ENCODE measurements around the gene TSPEAR.
"Not testable (repeated sequence)": the region's sequence is repeated elsewhere in the genome, so short reads cannot be mapped to it uniquely, and the experiment has no call there.

Gene TSPEAR

GRCh38 chr21:44580231-44580821, 131.0 kb downstream of the TSPEAR start, which contains the start of gene KRTAP10-5:
Gene KRTAP10-5, minus strand, starts transcription at chr21:44580604. Its CDS starts 26 bp downstream, at chr21:44580578.
- DNase-seq: not testable (repeated sequence)

GRCh38 chr21:44579833-44580144, 131.6 kb downstream of the TSPEAR start:
- no peak for DNase-seq

DNA sequence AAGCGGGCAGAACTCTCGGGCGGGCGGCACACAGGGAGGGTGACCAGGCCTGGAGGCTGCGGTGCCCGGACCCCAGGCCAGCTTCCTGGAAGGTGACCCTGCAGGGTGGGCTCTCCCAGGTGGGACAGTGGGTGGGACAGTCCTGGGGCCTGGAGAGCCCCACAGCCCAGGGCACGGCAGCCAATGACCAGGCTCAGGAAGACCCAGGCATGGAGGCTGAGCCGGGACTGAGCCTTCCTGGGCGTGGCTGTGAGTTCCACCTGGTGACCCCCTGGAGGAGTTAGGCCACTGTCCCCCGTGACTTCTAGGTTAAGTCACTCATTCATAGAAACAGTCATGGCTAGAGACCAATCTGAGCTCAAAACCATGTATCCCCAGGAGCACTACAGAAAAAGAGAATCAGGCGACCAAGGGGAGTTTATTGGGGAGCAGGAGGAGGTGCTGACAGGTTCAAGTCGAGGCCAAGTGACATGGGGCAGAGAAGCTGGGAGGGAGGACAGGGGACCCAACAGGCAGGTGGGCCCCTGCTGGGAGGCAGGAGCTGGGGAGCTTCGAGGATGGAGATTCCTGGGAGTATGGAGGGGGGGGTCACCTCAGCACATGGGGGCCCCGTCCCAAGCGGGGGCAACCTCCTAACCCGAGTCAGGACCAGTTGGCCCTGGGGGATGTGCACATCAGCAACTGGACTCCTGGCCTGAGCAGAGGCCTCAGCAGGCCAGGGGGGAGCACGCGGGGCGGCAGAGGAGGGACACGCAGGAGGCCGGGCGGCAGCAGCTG, 132.1 kb downstream of the TSPEAR start:
- DNase-seq: no peak

DNA sequence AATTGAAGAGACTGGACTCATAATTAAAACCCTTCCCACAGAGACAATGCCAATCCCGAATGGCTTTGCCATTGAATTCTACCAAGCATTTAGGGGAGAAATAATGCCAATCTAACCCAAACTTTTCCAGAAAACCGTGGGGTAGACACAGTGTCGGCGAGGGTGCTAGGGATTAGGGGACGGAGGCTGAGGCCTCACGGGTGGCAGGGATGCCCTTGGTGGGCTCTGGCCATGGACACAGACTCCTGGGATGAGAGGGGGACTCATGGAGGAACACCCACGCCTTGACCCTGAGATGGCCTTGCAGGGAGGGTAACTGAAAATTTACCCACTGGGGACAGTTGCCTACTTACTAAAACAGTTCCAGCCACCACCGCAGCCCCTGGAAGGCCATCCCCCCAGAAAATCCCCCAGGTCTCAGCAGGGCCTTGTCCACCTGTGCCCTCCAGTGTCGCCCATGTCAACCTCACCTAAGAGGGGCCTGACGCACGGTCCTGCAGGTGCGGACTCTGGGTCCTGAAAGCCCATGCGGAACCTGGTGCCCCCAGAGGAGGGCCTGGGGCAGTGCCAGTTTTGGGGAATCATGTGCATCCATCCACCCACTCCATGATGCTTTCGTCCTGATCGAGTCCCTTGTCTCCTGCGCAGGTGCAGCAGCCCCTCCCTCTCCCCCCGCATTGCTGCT, 132.9 kb downstream of the TSPEAR start:
- DNase-seq: no peak

GRCh38 chr21:44576025-44576420, 135.3 kb downstream of the TSPEAR start:
- no peak for DNase-seq

- no peak for DNase-seq
Observed at GRCh38 chr21:44575307-44576024, 135.9 kb downstream of the TSPEAR start.

- DNase-seq: no peak
Observed at GRCh38 chr21:44574457-44575306, 136.7 kb downstream of the TSPEAR start.

DNA sequence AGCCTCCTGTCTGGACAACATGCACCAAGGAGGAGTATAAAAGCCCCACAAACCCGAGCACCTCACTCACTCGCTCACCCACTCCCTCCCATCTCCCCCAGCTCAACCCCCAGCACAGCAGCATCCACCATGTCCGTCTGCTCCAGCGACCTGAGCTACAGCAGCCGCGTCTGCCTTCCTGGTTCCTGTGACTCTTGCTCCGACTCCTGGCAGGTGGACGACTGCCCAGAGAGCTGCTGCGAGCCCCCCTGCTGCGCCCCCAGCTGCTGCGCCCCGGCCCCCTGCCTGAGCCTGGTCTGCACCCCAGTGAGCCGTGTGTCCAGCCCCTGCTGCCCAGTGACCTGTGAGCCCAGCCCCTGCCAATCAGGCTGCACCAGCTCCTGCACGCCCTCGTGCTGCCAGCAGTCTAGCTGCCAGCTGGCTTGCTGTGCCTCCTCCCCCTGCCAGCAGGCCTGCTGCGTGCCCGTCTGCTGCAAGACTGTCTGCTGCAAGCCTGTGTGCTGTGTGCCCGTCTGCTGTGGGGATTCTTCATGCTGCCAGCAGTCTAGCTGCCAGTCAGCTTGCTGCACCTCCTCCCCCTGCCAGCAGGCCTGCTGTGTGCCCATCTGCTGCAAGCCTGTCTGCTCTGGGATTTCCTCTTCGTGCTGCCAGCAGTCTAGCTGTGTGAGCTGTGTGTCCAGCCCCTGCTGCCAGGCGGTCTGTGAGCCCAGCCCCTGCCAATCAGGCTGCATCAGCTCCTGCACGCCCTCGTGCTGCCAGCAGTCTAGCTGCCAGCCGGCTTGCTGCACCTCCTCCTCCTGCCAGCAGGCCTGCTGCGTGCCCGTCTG, 137.5 kb downstream of the TSPEAR start, which contains the start of gene KRTAP10-4:
Gene KRTAP10-4, plus strand, starts transcription at position 100 of the 827 bp plus-strand sequence. Its CDS starts 30 bp downstream, at position 130.
- not testable (repeated sequence) for DNase-seq

GRCh38 chr21:44572959-44573583, 138.3 kb downstream of the TSPEAR start:
- DNase-seq: no peak

- no peak for DNase-seq
Observed at GRCh38 chr21:44571844-44572782, 139.3 kb downstream of the TSPEAR start.

GRCh38 chr21:44571296-44571695, 140.1 kb downstream of the TSPEAR start:
- no peak for DNase-seq

DNA sequence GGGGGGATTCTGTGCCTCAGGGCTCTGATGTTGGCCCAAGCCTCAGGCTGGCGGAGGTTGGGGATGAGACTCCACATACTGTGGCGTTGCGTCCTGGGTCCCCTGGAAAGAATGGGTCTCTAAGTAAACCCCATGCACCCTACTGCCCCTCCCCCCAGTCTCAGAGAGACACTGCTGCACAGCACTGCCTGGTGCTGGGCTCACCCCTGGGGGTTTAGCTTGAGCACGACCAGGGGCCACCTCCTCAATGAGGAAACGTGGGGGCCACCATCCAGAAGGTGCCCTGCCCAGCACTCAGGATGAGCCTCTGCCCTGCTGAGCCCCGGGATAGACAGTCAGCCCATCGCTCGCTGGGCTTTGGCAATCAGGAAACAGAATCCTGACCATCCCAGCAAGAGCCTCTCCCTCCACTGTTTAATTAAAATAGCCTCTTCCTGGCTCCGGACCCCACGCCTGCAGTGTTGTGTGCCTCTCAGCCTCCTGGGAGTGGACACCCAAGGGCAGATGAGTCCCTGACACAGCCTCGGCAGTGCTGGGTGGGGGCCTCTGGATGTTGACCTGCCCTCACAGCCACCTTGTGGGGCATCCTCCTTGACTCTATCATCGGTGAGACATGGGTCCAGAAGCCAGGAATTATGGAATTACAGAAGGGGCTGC, 141.4 kb downstream of the TSPEAR start:
- no peak for DNase-seq

- DNase-seq: no peak
Observed at GRCh38 chr21:44568667-44569556, 142.5 kb downstream of the TSPEAR start.

GRCh38 chr21:44568261-44568660, 143.1 kb downstream of the TSPEAR start:
- no peak for DNase-seq

DNA sequence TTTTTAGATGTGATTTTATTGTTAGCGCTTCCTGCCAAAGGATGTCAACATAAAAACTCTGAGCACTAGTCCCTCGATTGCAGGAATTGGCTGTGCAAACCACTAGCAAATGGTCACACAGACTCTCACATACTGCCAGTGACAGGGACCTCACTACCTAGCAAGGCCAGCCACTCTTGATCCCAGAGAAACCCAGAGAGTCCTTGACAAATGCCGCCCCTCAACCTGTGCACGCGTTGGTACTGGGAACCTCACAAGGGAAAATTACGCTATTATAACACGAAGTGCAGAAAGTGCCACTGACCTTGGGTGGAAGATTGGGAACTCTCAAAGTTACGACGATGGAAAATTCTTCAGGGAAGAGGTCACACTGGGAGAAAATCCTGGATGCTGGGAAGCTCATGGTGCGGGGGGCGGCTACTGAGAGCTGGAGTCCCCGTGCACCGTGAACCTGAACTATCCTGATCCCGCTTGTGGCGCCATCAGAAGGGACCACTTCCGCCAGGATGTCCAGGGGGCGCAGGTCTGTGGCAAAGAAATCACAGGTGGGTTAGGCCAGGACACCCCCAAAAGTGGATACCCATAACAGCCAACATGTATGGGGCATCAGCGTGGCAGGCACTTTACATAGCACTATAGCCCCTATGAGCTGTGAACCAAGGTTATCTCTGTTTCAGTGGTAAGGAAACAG, 143.7 kb downstream of the TSPEAR start:
- no peak for DNase-seq

DNA sequence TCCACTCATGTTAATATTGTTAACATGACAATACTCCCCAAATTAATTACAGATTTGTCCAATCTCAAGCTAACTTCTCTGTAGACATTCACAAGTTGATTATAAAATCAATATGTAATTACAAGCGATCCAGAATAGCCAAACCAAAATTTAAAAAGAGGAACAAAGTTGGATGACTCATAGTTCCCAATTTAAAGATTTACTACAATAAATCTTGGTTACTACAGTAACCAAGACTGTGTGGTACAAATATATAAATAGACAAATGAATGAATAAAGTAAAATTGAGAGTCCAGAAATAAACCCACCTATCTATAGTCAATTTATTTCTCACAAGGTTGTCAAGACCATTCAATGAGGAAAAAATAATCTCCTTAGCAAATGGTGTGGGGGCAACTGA, 145.0 kb downstream of the TSPEAR start:
- no peak for DNase-seq

DNA sequence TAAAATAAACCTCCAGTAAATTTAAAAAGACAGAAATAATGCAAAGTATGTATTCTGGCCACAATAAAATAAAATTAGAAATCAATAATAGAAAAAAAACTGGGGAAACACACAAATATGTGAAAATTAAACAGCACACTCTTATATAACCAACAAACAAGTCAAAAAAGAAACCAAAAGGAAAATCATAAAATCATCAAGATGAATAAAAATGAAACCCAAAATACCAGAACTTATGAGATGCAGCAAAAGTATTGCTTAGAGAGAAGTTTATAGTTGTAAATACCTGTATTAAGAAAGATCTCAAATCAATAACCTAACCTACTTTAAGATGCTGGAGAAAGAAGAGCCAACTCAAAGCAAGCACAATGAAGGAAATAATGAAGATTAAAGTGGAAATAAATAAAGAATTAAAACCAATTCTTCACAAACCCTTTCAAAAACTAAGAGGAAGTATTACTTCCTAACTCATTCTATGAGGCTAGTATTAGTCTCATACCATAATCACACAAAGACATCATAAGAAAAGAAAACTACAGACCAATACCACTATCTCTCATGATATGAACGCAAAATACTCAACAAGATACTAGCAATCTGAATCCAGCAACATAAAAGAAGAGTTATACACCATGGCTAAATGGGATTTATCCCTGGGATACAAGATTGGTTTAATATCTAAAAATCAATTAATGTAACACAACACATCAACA, 146.3 kb downstream of the TSPEAR start:
- DNase-seq: no peak
